ENCODE results near the gene ST6GALNAC3. TPM values are rescaled to one million over a fixed set of nuclear protein-coding genes. Genes with fewer than 3 reads are reported as not detected.

Gene ST6GALNAC3
- total RNA-seq, 1 experiment from 2014 or later: 0.82 TPM

GRCh38 chr1:76229279-76230005 lies 154.9 kb downstream of the ST6GALNAC3 start:
- no peak for TF ChIP-seq CTCF (IDR thresholded peaks at IDR 0.05; ENCODE audit: unreplicated experiment)
- no peaks in the 10 kb centered on the region for H3K4me1 Mint-ChIP-seq (ENCODE audit: insufficient read depth, unreplicated experiment)

GRCh38 chr1:76230842-76231281 lies 156.3 kb downstream of the ST6GALNAC3 start:
- no peaks in the 10 kb centered on the region for H3K4me1 Mint-ChIP-seq (ENCODE audit: insufficient read depth, unreplicated experiment)
- CTCF ChIA-PET: interaction anchor here (1.1 kb wide), 1 partner anchor 27 kb away, joined by 3 read pairs; no protein-coding TSS in a partner anchor
- BruUV-seq (replicated peaks): no TSS peak

More at GRCh38 chr1:76229279-76230005, 154.9 kb downstream of the ST6GALNAC3 start:
- no peak for DNase-seq (ENCODE audit: unreplicated experiment)
- ChIA-PET CTCF (interaction anchor here (0.6 to 1.1 kb wide), 3 partner anchors 11 to 289 kb away, joined by 3 read pairs; no protein-coding TSS in a partner anchor), POLR2A (interaction anchor here (0.9 kb wide), 1 partner anchor 26 kb away, joined by 3 read pairs; no protein-coding TSS in a partner anchor)
- BruUV-seq (replicated peaks): no TSS peak
- intact Hi-C loops (cut with micrococcal nuclease): loop anchor here (5.0 kb wide), 1 partner anchor 37 kb away; no protein-coding TSS in a partner anchor
- H3K4me3 Mint-ChIP-seq (ENCODE audit: unreplicated experiment): no peak overlapping the region
- no peak overlapping the region for H3K27ac Mint-ChIP-seq (ENCODE audit: low read depth, unreplicated experiment)
- no peaks in the 10 kb centered on the region for H3K27me3 Mint-ChIP-seq (ENCODE audit: insufficient read depth, unreplicated experiment)
- no peaks in the 10 kb centered on the region for H3K9me3 Mint-ChIP-seq (ENCODE audit: unreplicated experiment)
- no peaks in the 10 kb centered on the region for H3K36me3 Mint-ChIP-seq (ENCODE audit: insufficient read depth, unreplicated experiment)

GRCh38 chr1:76231320-76231719 lies 156.8 kb downstream of the ST6GALNAC3 start:
- H3K4me3 Mint-ChIP-seq (ENCODE audit: unreplicated experiment): no peak overlapping the region

More at GRCh38 chr1:76230842-76231281, 156.3 kb downstream of the ST6GALNAC3 start:
- POLR2A ChIA-PET: no interaction called here
- Mint-ChIP-seq H3K36me3 (ENCODE audit: insufficient read depth, unreplicated experiment) (no peaks in the 10 kb centered on the region), H3K4me3 (ENCODE audit: unreplicated experiment) (no peak overlapping the region), H3K27me3 (ENCODE audit: insufficient read depth, unreplicated experiment) (no peaks in the 10 kb centered on the region), H3K9me3 (ENCODE audit: unreplicated experiment) (no peaks in the 10 kb centered on the region), H3K27ac (ENCODE audit: low read depth, unreplicated experiment) (no peak overlapping the region)
- DNase-seq (ENCODE audit: unreplicated experiment): no peak
- intact Hi-C loops (cut with micrococcal nuclease): no loop called here
- no peak for TF ChIP-seq CTCF (IDR thresholded peaks at IDR 0.05; ENCODE audit: unreplicated experiment)

More at GRCh38 chr1:76231320-76231719, 156.8 kb downstream of the ST6GALNAC3 start:
- Mint-ChIP-seq H3K27ac (ENCODE audit: low read depth, unreplicated experiment) (no peak overlapping the region), H3K36me3 (ENCODE audit: insufficient read depth, unreplicated experiment) (no peaks in the 10 kb centered on the region), H3K9me3 (ENCODE audit: unreplicated experiment) (no peaks in the 10 kb centered on the region), H3K27me3 (ENCODE audit: insufficient read depth, unreplicated experiment) (no peaks in the 10 kb centered on the region), H3K4me1 (ENCODE audit: insufficient read depth, unreplicated experiment) (no peaks in the 10 kb centered on the region)
- CTCF ChIA-PET: interaction anchor here (0.8 kb wide), 1 partner anchor 624 kb away, joined by 5 read pairs; no protein-coding TSS in a partner anchor
- no peak for TF ChIP-seq CTCF (IDR thresholded peaks at IDR 0.05; ENCODE audit: unreplicated experiment)
- no peak for DNase-seq (ENCODE audit: unreplicated experiment)
- intact Hi-C loops (cut with micrococcal nuclease): no loop called here
- POLR2A ChIA-PET: no interaction called here
- no TSS peak for BruUV-seq (replicated peaks)

All from MCF 10A (cell line).